HG03558 (cell line): ENCODE data around the gene ZSWIM7.
"Not testable (repeated sequence)": the region's sequence is repeated elsewhere in the genome, so short reads cannot be mapped to it uniquely, and the experiment has no call there.

ENCODE experiments used
- ATAC-seq: cut with Tn5 transposase; IDR thresholded peaks from one replicate; pipeline ENCODE4 v1.9.1; 2021; ENCODE audit warnings: moderate number of reproducible peaks; ENCODE audit not compliant: unreplicated experiment; ENCODE audit errors: extremely low read depth

Gene ZSWIM7

DNA sequence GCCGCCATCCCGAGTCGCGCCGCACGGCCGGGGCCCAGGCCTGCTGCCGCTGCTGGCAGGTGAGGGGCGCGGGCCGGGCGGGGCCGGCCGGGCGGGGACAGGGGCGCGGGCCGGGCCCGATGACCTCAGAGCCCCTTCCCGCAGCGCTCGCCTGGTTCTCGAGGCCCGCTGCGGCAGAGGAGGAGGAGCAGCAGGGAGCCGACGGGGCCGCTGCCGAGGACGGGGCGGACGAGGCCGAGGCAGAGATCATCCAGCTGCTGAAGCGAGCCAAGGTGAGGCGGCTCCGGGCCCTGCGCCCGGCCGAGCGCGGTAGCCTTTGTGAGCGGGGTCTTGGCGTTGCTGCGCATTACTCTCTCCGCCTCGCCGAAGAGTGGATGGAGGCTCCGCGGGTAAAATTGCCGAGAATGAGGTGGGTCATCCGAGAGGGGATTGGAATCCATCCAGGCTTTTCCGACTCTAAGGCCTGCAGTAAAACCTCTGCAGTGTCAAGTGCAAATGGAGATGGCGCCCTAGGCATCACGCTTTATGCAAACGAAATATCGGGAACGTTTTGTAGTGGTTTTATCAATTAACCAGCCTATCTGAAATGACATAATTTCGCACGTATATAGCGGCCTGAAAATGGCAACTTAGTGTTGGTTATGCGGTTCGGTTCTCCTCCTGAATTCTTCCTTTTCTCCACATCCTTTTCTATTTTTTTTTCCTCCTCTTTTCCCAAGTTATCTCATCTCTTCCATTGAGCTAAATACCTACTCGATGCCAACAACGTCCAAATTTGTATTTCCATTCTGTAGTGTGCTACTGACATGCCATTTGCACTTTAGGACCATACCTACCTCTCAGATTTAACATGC is 697 bp upstream of the ZSWIM7 start:
- peak; percentile 30 for ATAC-seq

DNA sequence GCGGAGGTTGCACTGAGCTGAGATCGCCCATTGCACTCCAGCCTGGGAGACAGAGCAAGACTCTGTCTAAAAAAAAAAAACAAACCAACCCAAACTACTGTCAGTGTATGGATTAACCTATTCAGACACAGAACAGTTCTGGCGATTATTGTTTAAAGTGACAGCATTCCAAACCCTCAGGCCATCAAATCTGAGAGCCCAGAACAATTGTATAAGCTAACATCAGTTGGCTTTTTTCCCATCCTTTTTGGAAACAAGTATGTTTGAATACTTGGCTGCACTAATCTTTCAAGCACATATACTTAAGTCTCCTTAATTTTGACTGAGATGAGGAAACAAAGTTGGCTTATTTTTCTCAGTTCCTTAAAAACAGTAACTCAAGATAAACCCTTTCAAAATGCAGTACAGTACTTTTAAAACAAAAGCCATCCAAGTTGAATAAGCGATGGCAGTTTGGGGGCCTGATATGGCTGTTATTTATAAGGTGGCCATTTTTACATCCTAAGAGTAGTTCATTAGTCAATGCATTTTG is 1.4 kb downstream of the ZSWIM7 start:
- ATAC-seq: no peak

DNA sequence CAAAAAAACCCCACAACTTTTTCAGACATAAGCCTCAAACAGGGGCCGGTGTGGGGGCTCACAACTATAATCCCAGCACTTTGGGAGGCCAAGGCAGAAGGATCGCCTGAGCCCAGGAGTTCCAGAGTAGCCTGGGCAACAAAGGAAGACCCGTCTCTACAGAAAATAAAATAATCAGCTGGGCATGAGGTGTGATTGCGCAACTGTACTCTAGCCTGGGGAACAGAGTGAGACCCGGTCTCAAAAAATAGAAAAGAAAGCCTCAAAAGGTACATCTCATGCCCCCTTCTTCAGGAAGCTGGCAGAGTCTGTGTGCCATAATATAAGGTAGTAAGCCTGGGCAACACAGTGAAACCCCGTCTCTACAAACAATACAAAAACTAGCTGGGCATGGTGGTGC is 3.2 kb downstream of the ZSWIM7 start:
- no peak for ATAC-seq

DNA sequence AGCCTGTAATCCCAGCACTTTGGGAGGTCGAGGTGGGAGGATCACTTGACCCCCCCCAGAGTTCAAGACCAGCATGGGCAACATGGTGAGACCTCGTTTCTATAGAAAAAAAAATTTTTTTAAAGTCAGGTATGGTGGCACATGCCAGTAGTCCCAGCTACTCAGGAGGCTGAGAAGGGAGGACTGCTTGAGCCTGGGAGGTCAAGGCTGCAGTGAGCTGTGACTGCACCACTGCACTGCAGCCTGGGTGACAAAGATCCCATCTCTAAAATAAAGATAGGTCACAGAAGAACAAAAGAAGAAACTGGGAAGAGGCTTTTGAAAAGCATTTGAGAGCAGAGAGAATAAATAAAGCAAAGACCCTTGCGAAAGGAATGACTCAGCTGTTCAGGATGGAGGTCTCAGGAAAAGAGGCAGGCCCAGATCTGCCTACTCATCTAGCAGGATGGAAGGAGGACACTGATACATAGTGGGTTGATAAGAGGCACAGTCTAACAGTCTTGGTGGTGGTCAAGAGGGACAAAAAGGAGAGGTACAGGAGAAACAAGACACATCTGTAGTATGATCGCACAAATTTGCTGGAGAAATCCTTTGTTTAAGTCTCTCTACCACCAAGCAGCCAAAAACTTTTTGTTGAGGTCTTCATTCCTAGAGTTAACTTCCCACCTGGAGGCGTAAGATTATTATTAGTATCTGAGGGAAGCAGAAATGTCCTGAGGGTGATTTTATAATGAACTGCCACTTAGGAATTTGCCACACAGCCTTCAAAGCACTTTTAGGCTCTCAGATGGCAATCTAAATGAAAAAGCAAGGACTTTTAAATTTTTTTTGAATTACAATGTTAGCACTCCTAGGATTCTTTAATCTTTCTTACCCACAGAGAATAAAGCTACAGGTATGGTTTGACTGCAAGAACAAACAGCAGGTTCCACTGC is 17.6 kb downstream of the ZSWIM7 start:
- ATAC-seq: no peak

DNA sequence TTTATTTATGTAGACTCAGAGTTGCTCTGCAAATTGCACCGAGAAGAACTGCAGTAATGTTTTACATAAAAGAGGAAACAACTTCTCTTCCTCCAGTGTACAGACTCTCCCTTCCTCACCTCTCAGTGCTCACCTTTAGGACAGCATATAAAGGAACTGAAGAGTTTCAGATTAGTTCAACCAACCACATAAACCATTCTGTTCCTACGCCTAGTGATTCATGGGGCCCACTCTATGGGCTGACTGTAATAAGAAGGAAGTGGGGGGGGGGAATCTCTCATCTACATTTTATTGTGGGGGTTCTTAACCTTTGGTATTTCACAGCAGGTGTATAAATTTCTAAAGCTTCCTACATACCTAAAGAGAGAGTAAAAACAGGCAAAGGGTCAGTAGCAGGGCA is 18.3 kb downstream of the ZSWIM7 start:
- ATAC-seq: peak; percentile 75

DNA sequence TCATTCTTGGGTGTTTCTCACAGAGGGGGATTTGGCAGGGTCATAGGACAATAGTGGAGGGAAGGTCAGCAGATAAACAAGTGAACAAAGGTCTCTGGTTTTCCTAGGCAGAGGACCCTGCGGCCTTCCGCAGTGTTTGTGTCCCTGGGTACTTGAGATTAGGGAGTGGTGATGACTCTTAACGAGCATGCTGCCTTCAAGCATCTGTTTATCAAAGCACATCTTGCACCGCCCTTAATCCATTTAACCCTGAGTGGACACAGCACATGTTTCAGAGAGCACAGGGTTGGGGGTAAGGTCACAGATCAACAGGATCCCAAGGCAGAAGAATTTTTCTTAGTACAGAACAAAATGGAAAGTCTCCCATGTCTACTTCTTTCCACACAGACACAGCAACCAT is 20.5 kb downstream of the ZSWIM7 start:
- ATAC-seq: not testable (repeated sequence)

DNA sequence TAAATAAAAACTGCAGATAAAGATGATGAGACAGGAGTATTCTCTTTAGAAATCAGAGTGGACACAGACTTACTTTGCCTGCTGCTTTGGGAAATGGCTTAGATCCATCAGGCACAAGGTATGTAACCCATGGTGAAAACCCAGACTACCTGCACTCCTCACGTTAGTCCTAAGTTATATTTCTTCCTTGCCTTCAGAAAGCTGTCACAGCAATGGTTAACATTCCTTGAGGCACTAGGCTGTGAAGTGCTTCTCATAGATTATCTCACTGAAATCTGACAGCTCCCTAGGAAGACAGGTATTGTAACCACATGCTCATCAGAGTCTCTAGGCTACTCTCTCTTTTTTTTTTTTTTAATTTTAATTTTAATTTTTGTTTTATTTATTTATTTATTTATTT is 20.9 kb downstream of the ZSWIM7 start:
- no peak for ATAC-seq

DNA sequence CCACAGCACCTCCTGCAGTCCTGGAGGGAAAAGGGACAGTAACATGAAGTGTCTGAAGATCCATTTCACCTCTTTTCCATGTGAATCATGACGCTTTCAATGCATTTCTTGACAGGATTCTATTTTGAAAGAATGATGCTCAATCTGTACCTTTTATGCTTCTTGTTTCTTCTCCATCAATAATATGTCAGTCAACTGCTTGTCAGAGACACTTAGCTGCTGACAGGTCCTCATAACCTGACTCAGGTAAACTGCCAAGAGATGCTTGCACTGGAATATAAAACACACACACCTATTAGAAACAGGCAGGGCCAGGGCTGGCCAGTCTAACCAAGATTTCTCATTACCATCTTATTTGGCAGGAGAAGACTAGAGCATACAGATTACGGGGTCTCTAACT is 21.6 kb downstream of the ZSWIM7 start:
- ATAC-seq: no peak

DNA sequence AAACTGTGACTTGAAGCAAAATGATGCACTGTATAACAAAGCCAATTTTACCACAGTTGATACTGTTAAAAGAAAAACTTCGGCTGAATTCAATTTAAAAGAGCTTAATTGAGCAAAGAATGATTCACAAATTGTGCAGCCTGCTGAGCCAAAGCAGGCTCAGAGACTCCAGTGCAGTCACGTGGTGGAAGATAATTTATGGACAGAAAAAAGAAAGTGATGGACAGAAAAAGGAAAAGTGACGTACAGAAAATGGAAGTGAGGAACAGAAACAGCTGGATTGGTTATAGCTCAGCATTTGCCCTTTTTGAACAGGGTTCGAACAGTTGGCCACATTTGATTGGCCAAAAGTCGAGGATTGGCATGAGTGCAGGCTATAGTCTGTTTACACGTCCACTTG is 25.7 kb downstream of the ZSWIM7 start:
- no peak for ATAC-seq

DNA sequence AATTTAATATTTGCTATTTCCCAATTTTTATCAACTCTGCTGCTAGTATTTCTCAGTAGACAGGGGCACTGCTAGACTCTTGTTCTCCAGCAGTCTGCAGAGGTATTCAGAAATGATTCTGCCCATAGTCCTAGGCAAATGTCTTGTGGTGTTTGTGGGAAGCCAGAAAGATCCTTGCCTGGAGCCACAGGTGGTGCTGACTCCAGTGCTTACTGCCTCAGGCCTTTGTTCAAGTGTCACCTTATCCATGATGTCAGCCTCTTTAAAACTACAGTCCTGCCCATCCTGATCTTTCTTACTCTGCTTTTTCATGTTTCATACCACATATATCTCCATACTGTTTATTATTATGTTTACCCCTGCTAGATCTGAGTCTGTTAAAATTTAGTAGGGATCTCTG is 26.5 kb downstream of the ZSWIM7 start:
- no peak for ATAC-seq

DNA sequence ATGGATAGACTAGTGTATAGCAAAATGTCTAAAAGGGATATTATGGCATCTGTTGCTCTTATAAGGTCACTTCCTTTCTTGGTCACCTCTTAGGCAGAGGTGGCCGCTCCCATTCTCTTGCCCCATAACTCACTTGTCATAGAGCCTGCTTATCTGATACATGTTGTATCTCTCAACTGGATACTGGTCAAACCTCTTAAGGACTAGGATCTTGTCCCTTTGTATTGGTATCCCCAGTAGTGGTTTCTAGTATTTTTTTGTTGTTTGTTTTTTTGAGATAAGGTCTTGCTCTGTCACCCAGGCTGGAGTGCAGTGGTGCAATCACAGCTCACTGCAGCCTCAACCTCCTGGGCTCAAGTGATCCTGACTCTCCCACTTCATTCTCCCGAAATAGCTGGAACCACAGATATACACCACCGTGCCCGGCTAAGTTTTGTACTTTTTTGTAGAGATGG is 27.0 kb downstream of the ZSWIM7 start:
- ATAC-seq: no peak

DNA sequence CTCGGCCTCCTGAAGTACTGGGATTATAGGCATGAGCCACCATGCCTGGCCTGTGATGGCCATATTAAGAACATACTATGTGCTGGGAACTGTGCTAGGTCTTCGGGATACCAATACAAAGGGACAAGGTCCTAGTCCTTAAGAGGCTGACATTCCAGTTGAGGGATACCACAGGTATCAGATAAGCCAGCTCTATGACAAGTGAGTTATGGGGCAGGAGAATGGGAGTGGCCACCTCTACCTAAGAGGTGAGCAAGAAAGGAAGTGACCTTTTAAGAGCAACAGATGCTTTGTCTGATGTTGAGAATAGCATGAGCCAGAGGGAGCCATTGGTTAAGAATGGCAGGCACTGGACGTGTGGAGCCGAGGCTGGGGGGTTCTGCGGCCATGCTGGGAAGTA is 27.6 kb downstream of the ZSWIM7 start:
- ATAC-seq: no peak

DNA sequence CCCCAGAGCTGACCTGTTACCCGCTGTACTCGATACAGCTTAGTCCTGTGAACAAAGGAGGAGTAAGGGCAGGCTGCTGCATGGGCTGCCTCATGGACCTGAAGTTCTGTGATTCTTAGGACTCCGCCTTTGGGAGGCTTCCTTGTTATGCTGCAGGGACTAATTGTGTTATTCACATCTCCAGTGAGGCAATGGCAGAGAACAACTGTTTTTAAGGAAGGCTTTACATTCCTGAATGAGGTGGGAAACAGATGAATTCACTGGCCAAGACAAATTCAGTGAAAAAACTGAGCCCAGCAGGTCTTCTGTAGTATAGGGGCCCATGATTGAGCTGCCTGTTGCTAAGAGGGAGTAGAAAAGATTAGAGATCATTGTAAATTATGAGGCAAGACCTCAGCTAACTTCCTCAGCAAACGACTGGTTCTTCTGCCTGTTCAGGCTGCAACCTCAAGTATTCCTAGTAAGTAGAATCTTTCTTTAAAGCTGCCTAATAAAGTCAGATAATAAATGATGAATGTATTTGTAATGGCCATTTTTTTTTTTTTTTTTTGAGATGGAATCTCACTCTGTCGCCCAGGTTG is 28.3 kb downstream of the ZSWIM7 start:
- no peak for ATAC-seq

DNA sequence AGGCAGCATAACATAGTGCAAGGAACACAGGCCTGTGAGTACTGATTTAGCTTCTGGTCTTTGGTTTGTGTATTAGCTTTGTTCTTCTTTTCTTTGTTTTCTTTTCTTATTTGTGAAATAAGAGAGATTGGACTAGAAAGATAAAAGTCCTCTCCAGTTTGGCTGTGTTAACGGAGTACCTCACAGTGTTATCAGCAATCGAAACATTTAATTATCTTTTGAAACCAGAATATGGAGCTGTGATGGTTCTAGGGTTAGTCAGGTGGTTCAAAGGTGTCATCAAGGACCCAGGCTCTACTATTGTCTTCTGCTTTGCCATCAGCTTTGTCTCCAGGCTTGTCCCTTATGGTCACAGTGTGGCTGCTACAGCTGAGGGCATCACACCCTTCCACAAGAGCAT is 29.0 kb downstream of the ZSWIM7 start:
- ATAC-seq: no peak

DNA sequence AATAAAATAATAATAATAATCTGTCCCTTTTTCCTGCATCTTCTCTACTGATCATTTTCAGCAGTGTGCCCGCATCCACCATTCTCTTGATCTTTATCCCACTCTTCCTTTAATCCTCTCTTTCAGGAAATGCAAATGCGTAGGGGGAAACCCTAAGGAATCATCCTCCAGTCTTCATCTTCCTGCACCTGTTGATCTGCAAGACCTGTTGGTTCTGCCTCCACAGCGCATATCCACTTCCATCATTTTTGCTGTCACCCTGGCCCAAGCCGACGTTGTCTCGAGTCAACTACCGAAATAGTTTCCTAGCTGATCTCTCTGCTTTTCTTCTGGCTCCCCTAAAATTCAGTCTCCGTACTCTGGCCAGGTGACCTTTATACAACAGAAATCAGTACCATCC is 30.0 kb downstream of the ZSWIM7 start:
- no peak for ATAC-seq

DNA sequence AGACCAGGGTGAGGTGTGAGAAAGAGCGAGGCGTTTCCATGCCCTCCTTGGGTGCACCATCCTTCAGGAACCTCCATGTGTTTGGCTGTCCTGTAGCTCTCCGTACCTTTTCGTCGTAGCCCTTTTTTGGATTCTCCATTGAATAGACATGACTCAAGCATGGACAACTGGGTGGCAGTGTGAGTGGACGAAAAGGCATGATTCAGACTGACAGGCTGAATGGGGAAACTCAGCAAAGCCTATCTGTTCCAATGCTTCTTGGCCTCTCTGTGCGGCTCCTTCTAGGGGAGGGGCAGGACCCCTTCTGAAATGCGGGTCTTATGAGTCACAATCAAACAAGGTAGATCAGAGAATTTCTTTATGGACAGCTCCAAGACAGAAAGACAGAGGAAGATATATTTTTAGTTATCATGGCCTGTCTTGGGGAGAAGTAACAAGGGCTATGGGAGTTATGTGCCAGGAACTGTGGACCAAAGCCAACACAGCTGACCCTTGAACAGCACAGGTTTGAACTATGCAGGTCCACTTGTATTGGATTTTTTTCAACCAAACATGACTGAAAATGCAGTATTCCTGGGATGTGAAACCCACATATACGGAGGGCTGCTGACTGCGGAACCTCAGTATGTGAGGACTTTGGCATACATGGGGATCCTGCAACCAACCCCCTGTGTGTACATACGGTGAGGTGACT is 31.7 kb downstream of the ZSWIM7 start:
- no peak for ATAC-seq

DNA sequence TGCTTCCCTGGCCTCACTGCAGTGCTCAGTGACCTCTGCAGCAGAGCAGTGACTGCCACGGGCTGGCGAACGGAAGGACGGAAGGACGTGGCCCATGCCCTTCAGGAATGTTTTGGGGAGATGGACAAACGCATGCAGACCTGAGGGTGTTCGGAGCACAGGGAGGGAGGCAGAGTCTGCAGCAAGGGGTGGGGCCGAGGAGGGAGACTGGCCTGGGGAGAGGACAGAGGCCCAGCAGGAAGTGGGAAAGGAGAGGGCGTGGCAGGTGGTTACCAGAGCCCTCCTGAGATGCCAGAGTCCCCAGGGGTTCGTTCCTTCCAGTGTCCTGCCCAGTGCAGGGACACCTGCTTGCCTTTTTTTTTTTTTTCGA is 32.6 kb downstream of the ZSWIM7 start:
- no peak for ATAC-seq

DNA sequence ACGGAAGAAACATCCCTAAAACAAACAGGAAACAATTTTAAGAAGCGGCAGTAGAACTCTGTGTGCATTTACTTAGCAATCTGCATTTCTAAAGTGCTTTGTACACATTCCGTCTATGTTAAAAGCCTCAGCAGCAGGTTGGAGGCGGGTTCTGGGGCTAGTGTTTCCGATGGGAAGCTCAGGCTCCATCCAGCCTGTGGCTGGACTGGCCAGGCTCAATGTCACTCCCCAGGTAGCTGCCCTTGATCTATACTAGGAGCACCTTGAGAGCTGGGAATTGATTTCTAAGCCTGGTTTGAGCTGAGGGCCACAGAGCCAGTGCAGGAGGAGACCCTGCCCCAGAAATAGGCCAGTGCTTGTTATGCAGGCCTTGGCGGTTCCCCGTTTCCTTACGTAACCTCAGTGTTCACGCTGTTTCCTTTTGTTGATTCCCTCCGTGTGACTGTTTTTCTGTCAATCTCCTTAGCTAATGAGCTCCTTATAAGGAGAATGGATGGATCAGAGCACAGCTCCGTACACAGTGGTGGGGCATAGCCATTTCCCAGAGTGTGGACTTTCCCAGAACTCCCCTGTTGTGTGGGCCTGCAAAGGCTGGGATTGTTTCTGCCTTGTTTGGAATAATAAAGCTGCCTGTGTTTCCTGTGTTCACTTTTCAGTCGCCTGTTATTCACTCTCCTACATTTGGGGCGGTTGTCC is 33.2 kb downstream of the ZSWIM7 start:
- ATAC-seq: no peak

DNA sequence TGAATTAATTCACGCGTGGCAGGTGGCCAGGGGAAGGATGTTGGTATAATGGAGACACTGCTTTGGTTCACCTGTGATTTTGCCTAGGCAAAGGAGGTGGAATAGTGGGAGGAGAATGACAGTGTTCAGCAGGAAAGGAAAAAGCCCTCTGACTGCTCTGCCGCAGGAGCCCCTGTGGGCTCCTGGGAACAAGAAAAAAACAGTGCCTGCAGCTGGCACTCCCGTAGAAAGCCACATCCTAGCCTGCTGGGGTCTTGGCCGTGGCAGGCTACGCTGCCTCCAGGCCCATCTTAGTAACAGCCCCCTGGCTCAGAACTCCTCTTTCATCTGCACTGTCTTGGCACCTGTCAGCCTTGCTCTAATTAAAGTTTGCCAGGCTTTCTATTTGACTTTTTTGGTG is 34.0 kb downstream of the ZSWIM7 start:
- ATAC-seq: no peak
